Duodenal mucosa (tissue), 2 donors: ENCODE data around the gene MRPS6.

Experiments
- H3K27ac ChIP-seq: one replicate; pipeline ENCODE4 v1.7.0; 2013; ENCODE audit warnings: low read depth, low read length
- H3K27me3 ChIP-seq, 2 donors: one replicate each; pipeline ENCODE4 v1.7.0; 2013; ENCODE audit warnings: low read length in 2 of 2, control low read depth in 1 of 2; ENCODE audit not compliant: insufficient read depth in 2 of 2, control insufficient read depth in 1 of 2
- H3K36me3 ChIP-seq, 2 donors: one replicate each; pipeline ENCODE4 v1.7.0; 2013; ENCODE audit warnings: low read length in 2 of 2, control low read depth in 1 of 2; ENCODE audit not compliant: insufficient read depth in 2 of 2, control insufficient read depth in 1 of 2
- H3K4me1 ChIP-seq, 2 donors: one replicate each; pipeline ENCODE4 v1.7.0; 2013; ENCODE audit warnings: low read length in 2 of 2, control low read depth in 1 of 2; ENCODE audit not compliant: insufficient read depth in 2 of 2, control insufficient read depth in 1 of 2
- H3K4me3 ChIP-seq, 2 donors: one replicate each; pipeline ENCODE4 v1.7.0; 2013; ENCODE audit warnings: low read length in 2 of 2, low read depth in 1 of 2
- H3K9ac ChIP-seq, 2 donors: one replicate each; pipeline ENCODE4 v1.7.0; 2013; ENCODE audit warnings: low read length in 2 of 2, low read depth in 1 of 2
- H3K9me3 ChIP-seq, 2 donors: one replicate each; pipeline ENCODE4 v1.7.0; 2013; ENCODE audit warnings: low read length in 2 of 2, control low read depth in 1 of 2; ENCODE audit not compliant: control insufficient read depth in 1 of 2

The MRPS6 gene

DNA sequence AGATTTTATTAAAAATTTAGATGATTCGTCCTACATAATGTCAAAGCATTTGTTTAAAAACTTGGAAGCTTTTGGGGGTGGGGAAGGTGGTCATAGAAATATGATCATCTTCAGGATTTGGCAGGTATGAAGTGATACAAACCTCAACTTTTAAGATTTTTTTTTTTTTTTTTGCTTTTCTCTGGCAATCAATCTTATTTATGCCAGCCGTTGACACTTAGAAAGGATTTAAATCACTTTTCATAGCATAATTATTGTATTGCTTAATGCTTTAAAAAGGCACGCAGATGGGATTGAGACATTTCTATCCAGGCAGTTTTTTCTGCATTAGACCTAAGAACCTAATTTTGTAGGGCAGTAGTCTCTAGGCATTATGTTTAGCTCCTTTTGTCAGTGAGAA lies 19.7 kb downstream of the MRPS6 start:
- H3K9me3 ChIP-seq = no peaks in the 10 kb centered on the region
- H3K4me3 ChIP-seq = no peak overlapping the region
- peaks cover 21 to 22% of the 10 kb centered on the region in 2 donors for H3K36me3 ChIP-seq
- H3K27ac ChIP-seq = no peak overlapping the region
- H3K27me3 ChIP-seq = no peaks in the 10 kb centered on the region
- H3K4me1 ChIP-seq = peaks cover 5 to 16% of the 10 kb centered on the region in 2 donors
- no peak overlapping the region for H3K9ac ChIP-seq

DNA sequence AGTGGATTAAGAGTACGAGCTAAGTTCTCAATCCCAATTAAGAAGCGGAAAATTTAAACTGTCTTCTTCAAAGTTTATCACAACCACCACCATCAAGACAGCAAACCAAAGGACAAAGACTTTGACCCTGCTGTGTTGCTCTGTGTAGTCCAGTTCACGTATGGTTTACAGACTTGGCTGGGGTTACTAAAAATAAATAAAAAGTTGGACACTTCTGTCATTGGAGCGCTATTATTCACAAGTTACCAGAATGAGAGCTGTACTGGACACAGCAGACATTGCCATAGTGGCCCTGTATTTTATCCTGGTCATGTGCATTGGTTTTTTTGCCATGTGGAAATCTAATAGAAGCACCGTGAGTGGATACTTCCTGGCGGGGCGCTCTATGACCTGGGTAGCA lies 21.6 kb downstream of the MRPS6 start:
- H3K27me3 ChIP-seq = no peaks in the 10 kb centered on the region
- H3K9me3 ChIP-seq = no peaks in the 10 kb centered on the region
- H3K4me3 ChIP-seq = no peak overlapping the region
- peaks cover 21 to 22% of the 10 kb centered on the region in 2 donors for H3K36me3 ChIP-seq
- no peak overlapping the region for H3K9ac ChIP-seq
- no peak overlapping the region for H3K27ac ChIP-seq
- peaks cover 5 to 16% of the 10 kb centered on the region in 2 donors for H3K4me1 ChIP-seq

DNA sequence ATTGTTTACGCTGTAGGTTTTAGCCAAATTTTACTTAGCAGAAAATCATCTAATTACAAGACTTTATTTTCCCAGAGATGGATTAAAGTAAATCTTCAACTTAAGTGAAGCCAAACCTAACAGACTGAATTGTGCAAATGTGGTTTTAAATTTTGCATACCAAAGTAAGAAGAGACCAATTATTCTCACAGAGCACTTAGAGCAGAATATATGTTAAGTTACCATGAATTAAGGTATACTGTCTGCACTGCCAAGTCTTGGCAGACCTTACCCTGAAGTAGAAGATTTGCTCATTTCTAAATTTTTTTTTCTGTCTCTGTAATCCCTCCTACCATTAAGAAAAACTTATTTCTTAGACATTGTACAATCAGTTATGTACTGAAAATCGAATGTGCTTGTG lies 24.1 kb downstream of the MRPS6 start:
- H3K4me3 ChIP-seq = no peak overlapping the region
- no peaks in the 10 kb centered on the region for H3K9me3 ChIP-seq
- H3K4me1 ChIP-seq = peaks cover 0 to 11% of the 10 kb centered on the region in 2 donors
- H3K9ac ChIP-seq = no peak overlapping the region
- peaks cover 21 to 22% of the 10 kb centered on the region in 2 donors for H3K36me3 ChIP-seq
- no peaks in the 10 kb centered on the region for H3K27me3 ChIP-seq
- H3K27ac ChIP-seq = no peak overlapping the region

DNA sequence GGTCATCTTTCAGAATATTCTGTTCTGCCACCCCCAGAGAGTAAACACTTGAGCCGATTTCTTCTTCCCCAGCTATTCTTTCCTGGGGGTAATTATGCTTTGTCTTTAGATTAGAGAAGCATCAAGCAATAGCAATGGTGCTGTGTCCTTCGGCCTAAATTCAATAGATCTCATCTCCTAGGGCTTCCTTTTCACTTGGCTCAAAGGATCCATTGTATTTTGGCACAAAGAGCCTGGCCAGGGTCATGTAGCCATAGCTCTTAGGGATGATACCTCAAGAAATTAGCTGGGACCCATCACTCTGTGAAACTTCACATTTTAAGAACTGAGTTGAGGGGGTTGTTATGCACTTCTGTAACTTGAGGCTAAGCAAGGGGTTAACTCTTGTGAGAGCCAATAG lies 27.0 kb downstream of the MRPS6 start:
- H3K9me3 ChIP-seq = no peaks in the 10 kb centered on the region
- no peak overlapping the region for H3K27ac ChIP-seq
- H3K4me1 ChIP-seq = peaks cover 0 to 7% of the 10 kb centered on the region in 2 donors
- H3K27me3 ChIP-seq = no peaks in the 10 kb centered on the region
- no peak overlapping the region for H3K4me3 ChIP-seq
- peaks cover 16 to 18% of the 10 kb centered on the region in 2 donors for H3K36me3 ChIP-seq
- H3K9ac ChIP-seq = no peak overlapping the region

DNA sequence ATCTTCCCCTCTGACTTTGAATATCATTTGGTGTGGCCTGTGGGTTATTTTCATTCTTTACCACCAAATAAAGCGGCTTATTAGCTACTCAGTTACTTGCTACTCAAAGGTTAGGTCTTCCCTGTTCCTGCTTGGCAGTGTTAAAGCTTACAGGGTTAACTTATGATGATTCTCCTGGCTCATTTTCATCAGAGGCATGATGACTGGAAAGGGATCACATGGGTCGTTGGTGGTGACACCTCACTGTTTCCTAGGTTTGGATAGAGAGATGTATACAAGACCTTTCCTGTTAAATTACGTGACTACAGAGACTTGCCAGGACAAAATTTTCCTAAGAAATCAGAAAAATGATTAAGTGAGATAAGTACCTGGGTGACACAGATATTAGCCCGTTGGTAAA lies 27.4 kb downstream of the MRPS6 start:
- H3K27ac ChIP-seq = no peak overlapping the region
- no peaks in the 10 kb centered on the region for H3K9me3 ChIP-seq
- no peaks in the 10 kb centered on the region for H3K27me3 ChIP-seq
- no peak overlapping the region for H3K4me3 ChIP-seq
- peaks cover 0 to 7% of the 10 kb centered on the region in 2 donors for H3K4me1 ChIP-seq
- H3K9ac ChIP-seq = no peak overlapping the region
- peaks cover 11 to 14% of the 10 kb centered on the region in 2 donors for H3K36me3 ChIP-seq

DNA sequence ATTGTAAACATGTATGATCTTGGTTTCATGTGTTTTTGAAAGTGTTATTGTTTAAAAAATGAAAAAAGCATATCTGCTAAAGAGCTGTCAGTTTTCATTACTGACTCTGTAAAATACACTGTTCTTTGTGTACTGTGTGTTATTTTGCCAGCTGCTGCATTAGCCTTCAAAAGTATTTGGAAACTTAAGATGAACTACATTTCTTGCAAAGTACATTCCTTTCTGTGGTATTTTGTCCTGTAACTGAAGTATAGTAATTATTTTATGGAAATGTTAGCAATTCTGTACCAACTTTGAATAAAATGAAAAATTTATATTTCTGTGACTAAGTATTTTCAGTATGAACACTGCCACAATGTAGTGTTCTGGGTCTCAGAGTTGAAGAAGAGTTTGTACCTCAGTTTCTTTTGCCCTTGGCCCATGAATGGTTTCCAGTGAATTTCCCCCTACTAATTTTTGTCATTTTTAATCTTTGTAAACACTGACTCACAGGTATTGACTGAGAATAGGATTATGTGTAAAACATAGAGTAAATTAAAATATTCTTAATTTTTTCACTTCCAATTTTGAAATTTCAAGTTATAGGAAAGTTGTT lies 32.7 kb downstream of the MRPS6 start:
- H3K9ac ChIP-seq = no peak overlapping the region
- H3K27me3 ChIP-seq = no peaks in the 10 kb centered on the region
- no peaks in the 10 kb centered on the region for H3K9me3 ChIP-seq
- no peak overlapping the region for H3K4me3 ChIP-seq
- no peak overlapping the region for H3K27ac ChIP-seq
- peaks cover 0 to 13% of the 10 kb centered on the region in 2 donors for H3K4me1 ChIP-seq
- H3K36me3 ChIP-seq = peaks cover 0 to 2% of the 10 kb centered on the region in 2 donors

DNA sequence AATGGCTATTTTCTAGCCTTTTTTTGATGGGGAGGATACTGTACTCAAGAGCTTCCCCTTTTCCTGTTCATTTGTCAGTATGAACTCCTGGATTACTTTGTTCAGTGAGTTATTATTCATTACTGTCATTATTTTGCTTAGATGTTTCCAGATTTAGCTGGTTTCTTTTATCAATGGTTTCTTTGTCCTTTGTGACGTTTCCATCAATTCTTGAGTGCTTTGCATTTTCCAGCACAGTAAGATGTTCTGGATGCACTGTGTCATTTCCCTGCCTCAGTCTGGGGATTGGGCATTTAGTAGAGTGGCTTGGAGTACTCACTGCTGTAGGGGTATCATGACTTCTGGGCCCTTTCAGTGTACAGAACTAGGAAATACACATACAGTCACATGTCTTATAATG lies 34.2 kb downstream of the MRPS6 start:
- no peak overlapping the region for H3K4me3 ChIP-seq
- no peaks in the 10 kb centered on the region for H3K27me3 ChIP-seq
- H3K9ac ChIP-seq = no peak overlapping the region
- no peak overlapping the region for H3K27ac ChIP-seq
- H3K36me3 ChIP-seq = peaks cover 0 to 2% of the 10 kb centered on the region in 2 donors
- H3K9me3 ChIP-seq = no peaks in the 10 kb centered on the region
- peaks cover 0 to 9% of the 10 kb centered on the region in 2 donors for H3K4me1 ChIP-seq

DNA sequence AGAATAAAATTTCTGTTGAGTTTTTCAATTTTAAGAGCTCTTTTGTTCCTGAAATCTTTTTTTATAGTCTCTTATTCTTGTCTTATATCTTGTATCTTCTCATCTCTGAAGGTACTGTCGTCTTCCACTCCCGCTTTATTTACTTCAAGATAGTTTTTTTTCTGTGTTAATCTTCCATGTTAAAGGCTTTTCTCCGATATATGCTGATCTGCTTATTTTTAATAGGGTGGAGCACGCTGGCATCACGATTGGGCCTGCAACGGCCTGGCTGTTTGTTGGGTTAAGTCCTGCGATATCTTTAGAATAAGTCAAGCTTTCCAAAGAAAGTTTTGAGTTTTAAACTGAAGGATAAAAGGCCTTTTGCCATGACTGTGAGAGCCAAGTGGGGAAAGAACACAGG lies 35.7 kb downstream of the MRPS6 start:
- Histone ChIP-seq H3K9ac (no peak overlapping the region), H3K27ac (no peak overlapping the region), H3K27me3 (no peaks in the 10 kb centered on the region), H3K4me3 (no peak overlapping the region), H3K4me1 (peaks cover 0 to 13% of the 10 kb centered on the region in 2 donors), H3K9me3 (no peaks in the 10 kb centered on the region), H3K36me3 (no peaks in the 10 kb centered on the region)

DNA sequence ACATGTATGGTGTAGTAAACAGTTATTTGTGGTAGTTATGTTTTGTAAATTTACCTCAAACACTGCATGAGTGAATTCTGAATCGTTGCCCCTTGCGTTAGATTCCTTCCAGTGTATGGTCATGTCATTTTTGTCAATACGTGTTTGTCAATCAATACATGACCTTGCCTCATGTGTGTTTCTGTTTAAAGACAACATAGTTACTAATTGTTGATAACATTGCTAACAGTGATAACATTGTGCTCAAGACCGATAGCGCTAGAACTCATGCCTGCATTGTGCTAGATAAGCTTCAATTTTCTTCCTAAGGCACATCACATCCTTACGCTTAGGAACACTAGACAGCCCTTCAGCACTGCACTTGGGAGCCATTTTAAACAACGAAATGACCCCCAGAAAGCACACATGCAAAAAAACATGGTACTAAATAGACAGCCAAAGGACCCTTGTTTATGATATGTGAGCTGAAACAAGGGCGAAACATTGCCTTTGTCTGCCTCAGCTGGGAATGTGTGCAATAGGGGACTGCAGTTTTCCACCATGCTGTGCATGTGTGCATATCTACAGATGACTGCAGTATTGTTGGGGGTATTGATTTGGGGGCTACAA lies 37.3 kb downstream of the MRPS6 start:
- Histone ChIP-seq H3K4me1 (peaks cover under 1 to 13% of the 10 kb centered on the region in 2 donors), H3K27ac (no peak overlapping the region), H3K36me3 (no peaks in the 10 kb centered on the region), H3K27me3 (no peaks in the 10 kb centered on the region), H3K4me3 (no peak overlapping the region), H3K9ac (no peak overlapping the region), H3K9me3 (no peaks in the 10 kb centered on the region)

DNA sequence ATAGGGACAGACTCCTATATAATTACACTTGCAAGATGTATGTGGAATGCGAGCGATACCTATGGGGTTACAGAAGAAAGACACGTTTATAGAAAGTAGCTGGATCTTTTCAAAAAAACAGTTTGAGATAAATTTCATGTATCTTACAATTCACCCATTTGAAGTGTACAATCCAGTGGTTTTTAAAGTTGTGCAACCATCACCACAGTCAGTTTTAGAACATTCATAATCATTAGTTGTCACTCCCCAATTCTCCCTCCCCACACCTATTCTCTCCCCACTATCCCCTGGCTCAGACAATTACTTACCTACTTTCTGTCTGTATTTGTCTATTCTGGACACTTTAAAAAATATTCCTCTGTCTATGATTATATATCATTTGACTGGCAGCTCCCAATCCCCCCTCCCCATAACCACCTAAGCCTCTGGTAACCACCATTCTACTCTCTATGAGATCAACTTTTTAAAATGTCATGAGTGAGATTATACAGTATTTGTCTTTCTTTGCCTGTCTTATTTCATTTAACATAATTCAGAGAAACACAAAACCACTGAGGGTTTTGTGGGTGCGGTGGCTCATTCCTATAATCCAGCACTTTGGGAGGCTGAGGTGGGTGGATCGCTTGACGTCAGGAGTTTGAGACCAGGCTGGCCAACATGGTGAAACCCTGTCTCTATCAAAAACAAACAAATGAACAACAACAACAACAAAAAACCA lies 39.1 kb downstream of the MRPS6 start:
- Histone ChIP-seq H3K36me3 (no peaks in the 10 kb centered on the region), H3K9me3 (no peaks in the 10 kb centered on the region), H3K4me1 (peaks cover 9 to 26% of the 10 kb centered on the region in 2 donors), H3K27ac (no peak overlapping the region), H3K9ac (no peak overlapping the region), H3K27me3 (no peaks in the 10 kb centered on the region), H3K4me3 (no peak overlapping the region)
